ACHN (cell line): ENCODE measurements around the gene SPAG6.

Experiments used
- DNase-seq: peaks from one replicate; pipeline ENCODE4 v3.0.0-alpha.2; 2015
- in situ Hi-C: cut with HindIII; loops from 2 replicates; pipeline ENCODE4 v1.10.0; 2017; ENCODE audit warnings: low sequenced_read_pairs, low pct_ligation_motif_present, low pct_unique_long_range_greater_than_20kb

SPAG6 gene

DNA sequence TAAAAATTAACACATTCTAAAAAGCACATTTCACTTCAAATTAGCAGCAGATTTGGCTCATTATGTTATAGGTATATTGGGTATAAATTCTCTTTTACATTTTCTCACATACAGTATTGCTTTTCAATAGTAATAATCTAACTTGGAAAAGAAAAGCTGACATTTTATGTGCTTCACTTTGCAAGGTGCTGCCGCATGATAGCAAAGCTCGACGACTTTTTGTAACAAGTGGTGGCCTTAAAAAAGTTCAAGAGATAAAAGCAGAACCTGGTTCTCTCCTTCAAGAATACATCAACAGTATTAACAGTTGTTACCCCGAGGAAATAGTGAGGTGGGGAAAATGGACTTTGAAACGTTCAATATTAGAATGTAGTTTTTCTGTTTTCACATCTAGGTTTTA, 65.5 kb downstream of the SPAG6 start:
- in situ Hi-C loops = no loop called here
- no peak for DNase-seq

DNA sequence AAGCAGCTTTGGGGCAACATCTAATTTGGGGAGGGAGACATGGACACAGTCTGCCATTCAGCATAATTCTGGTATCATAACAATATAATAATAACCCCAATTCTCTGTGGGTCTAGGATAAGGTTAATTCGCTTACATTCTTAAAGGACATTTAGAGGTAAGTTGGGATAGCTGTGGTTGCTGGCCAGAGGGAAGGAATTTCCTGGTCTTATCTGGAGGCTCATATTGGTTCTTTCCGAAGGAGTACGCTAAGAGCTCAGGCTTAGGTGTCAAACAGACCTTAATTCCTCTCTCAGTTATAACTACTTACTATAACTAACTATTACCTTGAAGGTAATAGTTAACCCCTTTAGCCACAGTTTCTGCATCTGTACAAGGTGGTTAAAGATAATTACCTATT, 68.8 kb downstream of the SPAG6 start:
- no peak for DNase-seq
- in situ Hi-C loops = no loop called here

DNA sequence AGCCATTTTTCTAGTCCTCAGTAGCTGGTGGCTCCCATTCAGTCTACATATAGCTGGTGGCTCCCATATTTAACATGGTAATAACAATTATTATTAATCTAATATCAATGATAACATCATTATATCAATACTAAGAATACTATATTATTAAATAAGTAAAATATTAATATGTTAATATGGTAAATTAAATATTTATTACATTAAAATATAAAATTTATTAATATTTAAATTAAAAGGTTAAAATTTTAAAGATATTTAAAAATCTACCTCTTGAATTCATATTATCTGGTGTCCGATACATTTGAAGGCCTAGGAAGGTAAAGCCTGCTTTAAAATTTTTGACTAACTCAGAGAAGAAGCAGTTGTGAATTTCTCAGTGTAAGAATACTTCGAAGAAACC, 69.8 kb downstream of the SPAG6 start:
- in situ Hi-C loops = no loop called here
- DNase-seq = no peak

DNA sequence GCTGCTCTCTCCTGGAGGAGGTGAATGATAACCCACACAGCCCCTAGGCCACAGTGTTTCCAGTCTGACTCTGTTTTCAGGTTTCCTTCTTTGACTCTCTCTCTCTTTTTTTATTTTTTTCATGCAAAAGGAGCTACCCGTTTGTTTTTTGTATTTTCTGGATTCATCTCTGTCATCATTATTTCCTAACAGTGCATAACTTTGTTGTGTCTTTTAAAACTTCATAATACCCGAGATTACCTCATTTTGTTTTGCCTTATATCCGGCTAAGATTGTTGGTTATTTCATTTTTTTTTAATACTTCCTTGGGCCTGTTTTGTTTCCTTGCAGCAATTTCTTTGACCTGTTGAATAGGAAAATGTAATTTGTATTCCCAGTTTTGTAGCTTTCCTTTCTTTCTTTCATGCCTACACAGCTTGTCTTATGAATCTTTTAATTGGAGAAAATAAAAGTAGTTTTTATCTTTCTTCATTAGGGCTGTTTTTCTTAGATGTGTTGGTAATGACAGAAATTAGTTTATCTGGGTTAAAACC, 72.5 kb downstream of the SPAG6 start:
- in situ Hi-C loops = no loop called here

DNA sequence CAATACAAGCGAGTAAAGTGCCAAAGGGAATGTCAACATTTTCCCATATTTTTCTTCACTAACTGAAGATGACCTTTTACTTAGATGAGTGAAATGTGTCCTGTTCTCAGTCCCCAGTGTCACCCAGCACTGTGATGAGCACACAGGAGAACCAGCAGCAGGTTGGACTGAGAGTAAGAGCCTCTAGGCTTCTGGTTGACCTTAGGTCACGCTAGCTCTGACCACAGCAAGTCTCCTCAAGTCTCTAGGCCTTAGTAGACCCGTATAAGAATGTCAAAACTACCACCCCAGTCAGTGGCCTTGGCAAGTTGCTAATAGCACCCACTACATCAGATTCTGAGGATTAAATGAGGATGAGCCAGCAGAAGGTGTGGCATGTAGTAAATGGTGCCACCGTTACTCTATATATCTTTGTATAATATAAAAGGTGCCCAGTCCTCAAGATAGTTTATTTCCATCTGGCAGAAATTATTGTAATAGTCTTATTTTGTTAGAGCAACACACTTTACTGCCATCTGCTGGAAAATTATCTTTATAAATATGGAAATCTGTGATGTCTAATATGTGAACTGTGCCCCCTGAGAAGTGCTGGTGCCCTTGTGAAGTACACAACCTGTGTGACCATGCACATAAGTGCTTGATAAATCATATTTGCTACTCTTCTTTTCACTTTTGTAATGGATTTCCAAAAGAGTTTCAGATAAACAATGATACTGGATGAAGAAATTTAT, 75.7 kb downstream of the SPAG6 start:
- in situ Hi-C loops = no loop called here
- peak; percentile 26 for DNase-seq

More for the DNA sequence above, 72.5 kb downstream of the SPAG6 start:
- no peak for DNase-seq

DNA sequence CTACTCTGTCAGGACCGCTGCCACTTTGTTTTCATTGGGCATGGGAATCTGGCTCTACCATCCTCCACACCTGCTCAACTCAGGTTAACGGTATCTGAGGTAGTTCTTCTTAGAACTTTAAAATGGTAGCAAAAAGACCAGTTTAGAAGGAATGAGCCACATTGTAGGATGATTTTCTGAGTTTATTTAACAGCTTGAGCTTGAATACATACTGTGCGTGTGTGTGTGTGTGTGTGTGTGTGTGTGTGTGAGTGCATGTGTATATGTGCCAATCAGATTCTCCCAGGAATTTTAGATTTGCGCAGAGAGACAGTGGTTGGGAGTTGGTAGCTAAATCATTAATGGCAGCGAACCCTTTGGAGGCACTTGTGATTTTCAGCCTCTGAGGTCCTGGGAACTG, 81.4 kb downstream of the SPAG6 start:
- DNase-seq = no peak
- in situ Hi-C loops = no loop called here

DNA sequence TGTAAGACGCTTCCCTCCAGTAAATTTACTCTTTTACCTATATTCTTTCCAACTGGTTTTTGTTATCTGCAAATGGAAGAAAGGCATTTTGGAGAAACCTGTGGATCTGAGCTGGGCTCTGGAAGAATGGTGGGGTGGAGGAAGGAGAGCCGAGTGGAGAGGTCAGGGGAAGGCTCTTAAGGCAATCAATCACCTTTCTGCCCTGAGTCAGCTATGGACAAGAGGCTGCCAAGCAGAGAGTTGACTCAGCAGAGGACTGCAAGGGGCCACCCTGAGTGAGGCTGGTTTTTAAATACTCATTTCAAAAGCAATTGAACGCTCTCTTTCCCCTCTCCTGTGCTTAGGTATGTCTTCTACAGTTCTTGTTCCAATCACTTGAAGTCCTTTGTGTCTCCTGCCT, 81.8 kb downstream of the SPAG6 start:
- in situ Hi-C loops = no loop called here
- peak; percentile 81 for DNase-seq

DNA sequence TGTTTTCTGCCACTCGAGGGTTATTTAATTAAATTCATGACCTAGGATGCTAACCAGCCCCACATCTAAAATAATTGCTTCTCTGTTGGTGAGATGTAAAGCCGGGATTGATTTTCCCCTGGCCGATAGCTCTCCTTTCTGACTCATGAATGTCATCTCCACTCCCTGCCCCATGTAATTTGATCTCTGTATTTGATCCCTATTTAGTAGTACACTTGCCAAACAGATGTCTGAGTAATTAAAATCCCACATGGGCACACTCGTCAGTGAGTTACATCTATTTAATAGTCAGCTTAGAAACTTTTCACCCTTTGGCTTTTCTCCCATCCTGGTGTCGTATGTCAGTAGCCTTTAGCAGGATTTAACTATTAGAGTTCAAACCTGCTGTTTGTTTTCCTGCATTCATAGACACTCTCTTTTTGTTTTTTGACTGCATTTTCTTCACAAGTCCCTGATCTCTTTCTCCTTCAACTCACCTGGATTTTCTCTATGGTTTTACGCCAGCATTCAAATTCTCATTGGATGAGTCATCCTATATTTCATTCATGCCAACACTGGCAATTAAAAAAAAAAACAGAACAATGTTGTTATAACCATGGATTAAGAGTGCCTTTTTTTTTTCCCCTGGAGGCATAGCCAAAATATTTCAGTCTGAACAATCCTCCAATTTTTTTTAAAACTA, 82.7 kb downstream of the SPAG6 start:
- peak; percentile 41 for DNase-seq
- in situ Hi-C loops = no loop called here

DNA sequence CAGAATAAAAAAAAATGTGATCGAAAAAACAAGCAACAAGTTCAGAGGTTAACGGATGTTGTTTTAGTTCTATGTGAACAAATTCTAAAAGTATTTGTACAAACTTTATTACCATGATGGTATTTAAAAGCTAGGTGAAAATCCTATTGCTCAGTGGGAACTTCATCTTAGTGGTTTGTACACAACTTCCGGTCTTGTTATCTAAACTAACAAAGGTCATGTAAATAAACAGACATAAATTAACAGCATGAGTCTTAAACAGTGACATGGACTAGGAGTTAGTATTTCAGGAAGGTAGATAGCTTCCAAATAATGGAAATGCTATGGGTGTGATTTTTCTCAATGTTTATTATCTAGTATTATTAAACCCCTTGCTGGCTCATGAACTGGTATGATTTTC, 83.8 kb downstream of the SPAG6 start:
- in situ Hi-C loops = no loop called here
- no peak for DNase-seq

DNA sequence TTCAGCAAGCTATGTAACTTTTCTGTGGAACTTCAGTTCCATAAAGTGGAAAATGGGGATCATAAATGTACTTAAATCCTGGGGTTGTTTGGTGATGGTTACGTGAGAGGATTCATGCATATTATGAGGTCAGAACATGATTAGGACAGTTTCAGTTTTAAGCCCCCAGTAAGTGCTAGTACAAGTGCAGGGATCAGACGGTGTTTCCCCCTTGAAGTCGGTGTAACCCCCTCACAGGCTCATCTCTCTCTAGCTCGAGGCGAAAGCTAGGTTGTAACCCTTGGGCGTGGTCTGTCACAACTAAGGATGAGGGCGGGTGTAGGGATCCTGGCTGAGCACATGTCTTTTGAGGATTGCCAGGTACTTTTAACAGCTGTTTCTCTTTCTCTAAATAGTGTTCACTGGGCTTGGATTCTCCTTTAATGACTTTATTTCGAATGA, 84.7 kb downstream of the SPAG6 start:
- in situ Hi-C loops = no loop called here
- no peak for DNase-seq

DNA sequence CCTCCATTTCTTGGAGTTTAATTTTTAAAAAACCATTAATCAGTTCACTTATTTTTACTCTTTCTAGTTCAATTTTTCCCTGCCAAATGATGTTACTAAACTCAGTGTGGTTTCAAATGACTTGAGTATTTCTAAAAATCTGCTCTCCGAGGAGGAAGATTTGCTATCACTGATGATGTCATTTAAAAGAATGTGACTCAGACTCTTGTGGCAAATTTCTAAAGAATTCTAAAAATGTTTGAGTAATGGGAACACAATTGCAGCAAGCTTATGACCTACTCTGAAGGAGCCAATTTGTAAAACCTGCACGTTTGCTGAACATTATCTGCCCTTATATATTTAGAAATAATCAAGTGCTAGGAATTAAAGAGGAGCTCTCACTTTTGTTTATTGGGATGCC, 88.6 kb downstream of the SPAG6 start:
- in situ Hi-C loops = no loop called here
- peak; percentile 94 for DNase-seq

DNA sequence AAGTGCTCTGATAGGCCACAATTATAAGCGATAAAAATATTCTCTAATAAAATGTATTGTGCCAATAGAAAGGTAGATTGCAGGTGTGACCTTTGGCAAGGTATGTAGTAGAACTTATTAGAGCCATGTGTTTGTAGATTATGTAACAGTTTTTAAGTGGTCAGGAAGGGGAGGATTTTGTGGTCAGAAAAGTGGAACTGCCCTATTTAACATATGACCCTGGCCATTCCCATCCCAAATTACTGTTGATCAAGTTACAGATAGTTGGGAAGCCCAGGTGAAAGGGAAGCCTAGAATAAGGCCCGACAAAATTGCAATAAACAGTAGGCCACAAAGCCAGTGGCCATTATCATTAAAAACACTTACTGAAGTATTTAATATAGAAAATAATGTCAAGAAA, 89.2 kb downstream of the SPAG6 start:
- no peak for DNase-seq

DNA sequence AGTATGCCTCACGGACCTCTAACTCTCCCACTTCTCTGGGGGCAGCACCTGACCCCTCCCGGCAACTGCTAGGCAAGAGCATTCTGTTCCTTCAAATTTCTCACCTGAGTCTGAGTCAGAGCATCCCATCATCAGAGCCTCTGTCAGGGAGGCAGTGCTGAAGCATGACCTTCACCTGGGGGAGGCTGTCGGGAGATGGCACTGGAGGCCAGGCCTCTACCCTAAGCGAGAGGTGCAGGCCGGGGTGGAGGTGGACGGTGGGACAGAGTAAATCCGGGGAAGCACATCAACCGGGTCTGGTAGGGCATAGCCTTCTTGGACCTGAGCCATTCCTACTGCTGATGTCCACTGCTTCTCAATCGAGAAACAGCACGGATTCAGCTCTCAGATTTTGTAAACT, 90.4 kb downstream of the SPAG6 start:
- in situ Hi-C loops = no loop called here
- DNase-seq = no peak

More for the DNA sequence above, 89.2 kb downstream of the SPAG6 start:
- in situ Hi-C loops = no loop called here

DNA sequence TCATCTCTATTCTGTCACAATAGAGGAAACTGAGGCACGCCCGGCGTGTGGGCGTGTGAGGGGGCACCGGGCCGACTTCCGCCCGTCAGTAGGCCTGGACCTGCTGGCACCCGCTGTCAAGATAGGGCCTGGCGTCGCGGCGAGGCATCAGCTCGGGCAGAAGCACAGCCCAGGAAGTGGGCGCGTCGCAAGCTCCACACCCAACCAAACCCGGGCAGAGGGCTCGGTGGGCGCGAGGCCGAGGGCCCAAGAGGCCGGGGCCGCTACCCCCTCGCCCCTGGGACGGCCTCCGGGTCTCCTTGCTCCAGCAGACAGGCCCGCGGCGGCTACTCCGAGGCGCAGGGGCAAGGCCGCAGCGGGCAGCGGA, 91.2 kb downstream of the SPAG6 start:
- no peak for DNase-seq
- in situ Hi-C loops = no loop called here

DNA sequence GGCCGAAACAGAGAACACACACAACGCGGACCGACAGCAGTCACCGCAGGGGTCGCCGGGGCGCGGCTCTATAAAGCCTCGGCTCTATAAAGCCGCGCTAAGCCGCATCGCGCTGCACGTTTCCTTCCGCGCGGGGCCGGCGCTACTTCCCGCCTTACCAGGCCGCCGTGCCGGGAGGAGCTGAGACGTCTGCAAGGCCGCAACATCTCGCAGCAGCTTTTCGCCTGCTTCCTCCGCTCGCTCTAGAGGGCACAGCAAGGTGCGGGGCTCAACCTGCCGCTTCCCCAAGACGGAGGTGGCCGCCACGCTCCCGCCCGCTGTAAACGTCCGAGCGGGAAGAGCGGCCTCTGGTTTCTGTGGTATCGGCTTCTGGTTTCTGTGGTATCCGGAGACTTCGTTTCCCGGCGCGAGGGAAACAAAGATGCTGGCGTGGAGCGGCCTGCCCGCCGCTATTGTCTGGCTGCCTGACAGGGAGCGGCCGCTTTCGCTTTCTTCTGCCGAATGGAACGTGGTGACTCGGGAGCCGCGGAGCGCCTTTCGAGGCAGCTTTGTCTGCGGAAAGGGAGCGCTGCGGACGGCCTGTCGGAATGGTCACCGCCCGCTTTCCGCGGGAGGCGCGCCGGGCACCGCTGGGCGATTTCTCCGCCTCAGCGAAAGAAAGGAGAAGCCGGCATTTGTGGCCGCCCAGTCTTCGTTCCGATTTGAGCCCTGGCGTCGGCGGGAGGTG, 91.8 kb downstream of the SPAG6 start:
- in situ Hi-C loops = no loop called here
- peak; percentile 89 for DNase-seq

DNA sequence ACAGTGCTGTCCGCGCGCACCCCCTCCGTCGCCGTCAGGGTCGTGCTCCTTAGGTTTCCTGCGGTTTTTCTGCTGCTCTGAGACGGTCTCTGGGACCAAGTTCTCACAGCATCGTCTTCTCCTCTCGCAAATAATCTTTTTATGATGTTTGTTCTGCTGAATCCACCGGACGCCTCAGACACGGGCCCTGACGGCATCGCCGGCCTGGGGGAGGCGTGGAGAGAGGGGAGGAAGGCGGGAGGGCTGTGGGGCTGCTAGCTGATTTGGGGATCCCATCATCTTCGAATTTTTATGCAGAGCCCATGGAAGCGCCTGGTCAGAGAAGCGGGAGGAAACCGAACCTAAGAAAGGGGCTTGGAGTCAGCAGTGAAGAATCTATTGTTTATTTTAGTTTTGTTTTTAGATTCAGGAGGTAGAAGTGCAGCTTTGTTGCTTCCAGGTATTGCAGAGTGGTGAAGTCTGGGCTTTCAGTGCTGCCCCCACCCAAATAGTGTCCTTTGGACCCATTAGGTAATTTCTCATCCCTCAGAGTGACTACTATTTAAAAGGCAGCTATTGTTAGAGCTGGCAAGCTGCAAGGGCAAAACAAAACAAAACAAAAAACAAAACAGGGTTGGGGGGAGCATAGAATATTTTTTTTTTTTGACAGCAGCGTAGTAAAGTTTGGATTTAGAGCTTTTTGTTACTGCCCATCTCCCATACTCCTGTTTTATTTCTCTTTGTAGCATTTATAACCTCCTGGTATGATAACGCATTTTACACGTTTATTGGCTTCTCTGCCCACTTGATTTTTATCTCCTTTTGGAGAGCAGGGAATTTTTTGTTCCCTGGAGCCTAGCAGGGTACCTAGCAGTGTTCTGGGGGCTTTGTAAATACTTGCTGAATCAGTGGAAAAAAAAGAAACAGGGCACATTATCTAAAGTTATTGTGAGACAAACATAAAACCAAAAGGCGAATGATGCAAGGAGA, 92.6 kb downstream of the SPAG6 start:
- in situ Hi-C loops = no loop called here
- DNase-seq = peak; percentile 22

DNA sequence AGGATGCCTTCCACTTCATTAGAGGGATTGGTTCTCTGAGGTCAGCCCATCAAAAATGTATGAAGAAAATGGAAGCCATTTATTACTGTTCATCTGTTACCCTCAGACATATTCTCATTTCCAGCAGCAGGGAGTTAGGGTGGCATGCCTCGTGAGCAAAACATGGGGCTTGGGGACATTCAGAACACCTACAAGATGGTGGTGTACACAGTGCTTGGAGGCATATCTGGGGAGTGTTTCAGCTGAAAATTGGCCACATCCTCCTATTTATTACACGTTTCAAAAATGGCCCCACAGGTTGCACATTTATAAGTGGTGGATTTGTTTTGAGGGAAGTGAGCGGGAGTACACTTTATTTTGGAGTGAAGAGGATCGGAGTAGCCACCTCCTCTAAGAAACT, 93.4 kb downstream of the SPAG6 start:
- in situ Hi-C loops = no loop called here
- DNase-seq = no peak

DNA sequence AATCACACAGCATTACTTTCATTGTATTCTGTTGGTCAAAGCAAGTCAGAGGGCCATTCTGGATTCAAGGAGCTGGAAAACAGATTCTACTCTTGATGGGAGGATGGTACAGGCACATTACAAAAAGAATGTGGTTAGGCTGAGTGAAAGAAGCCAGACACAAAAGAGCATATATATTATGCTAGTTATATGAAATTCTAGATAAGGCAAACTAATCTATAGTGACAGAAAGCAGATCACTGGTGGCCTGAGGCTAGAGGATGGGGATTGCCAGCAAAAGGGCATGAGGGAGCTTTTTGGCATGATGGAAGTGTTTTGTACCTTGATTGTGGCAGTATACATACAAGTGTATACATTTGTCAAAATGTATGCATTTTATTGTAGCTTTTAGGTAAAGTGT, 96.8 kb downstream of the SPAG6 start:
- in situ Hi-C loops = no loop called here
- DNase-seq = no peak
